Natural killer cell (primary cell): ENCODE data around the gene SH3BP5. TPM values are rescaled to one million over a fixed set of nuclear protein-coding genes. Genes with fewer than 3 reads are reported as not detected.

Experiments used
- ATAC-seq, 3 donors: fragments of 150-1000 bp in 2 of 3; fragments of 200-7000 bp in 1 of 3; cut with Tn5 transposase; 1 replicate in 1 of 3; 2 replicates in 2 of 3; pipeline ENCODE4 v1.10.0; 2021; ENCODE audit warnings: mild to moderate bottlenecking in 2 of 3, moderate library complexity in 2 of 3
- DNase-seq, 2 donors: peaks; one replicate each; pipeline versions ENCODE4 v3.0.0 to v3.0.0-alpha.2; 2013 to 2021; ENCODE audit warnings: mixed read lengths in 1 of 2
- H3K27ac ChIP-seq: one replicate; pipeline ENCODE4 v1.5.1; 2013; ENCODE audit warnings: mild to moderate bottlenecking, low read length
- H3K27me3 ChIP-seq: one replicate; pipeline ENCODE4 v1.6.1; 2013; ENCODE audit warnings: low read length; ENCODE audit not compliant: control insufficient read depth, insufficient read depth
- H3K36me3 ChIP-seq: one replicate; pipeline ENCODE4 v1.6.1; 2013; ENCODE audit warnings: low read length; ENCODE audit not compliant: control insufficient read depth, insufficient read depth
- H3K4me1 ChIP-seq: one replicate; pipeline ENCODE4 v1.6.1; 2013; ENCODE audit warnings: low read length; ENCODE audit not compliant: control insufficient read depth, insufficient read depth
- H3K4me3 ChIP-seq: one replicate; pipeline ENCODE4 v1.5.1; 2013; ENCODE audit warnings: low read length
- H3K9me3 ChIP-seq: one replicate; pipeline ENCODE4 v1.6.1; 2013; ENCODE audit warnings: low read length; ENCODE audit not compliant: control insufficient read depth, insufficient read depth
- H3K27ac Mint-ChIP-seq, 2 donors: one replicate each; pipeline ENCODE4 v1.8.0; 2022; ENCODE audit warnings: mild to moderate bottlenecking in 2 of 2, mixed read lengths in 2 of 2, moderate library complexity in 1 of 2
- H3K27me3 Mint-ChIP-seq, 2 donors: one replicate each; pipeline ENCODE4 v1.8.0; 2022; ENCODE audit warnings: low read depth in 2 of 2, mixed read lengths in 2 of 2
- H3K36me3 Mint-ChIP-seq: one replicate; pipeline ENCODE4 v1.8.0; 2022; ENCODE audit warnings: mixed read lengths
- H3K4me1 Mint-ChIP-seq, 2 donors: one replicate each; pipeline ENCODE4 v1.8.0; 2022; ENCODE audit warnings: mixed read lengths in 2 of 2
- H3K4me3 Mint-ChIP-seq: one replicate; pipeline ENCODE4 v1.8.0; 2022; ENCODE audit warnings: mild to moderate bottlenecking, moderate library complexity, mixed read lengths
- H3K9me3 Mint-ChIP-seq, 2 donors: one replicate each; pipeline ENCODE4 v1.8.0; 2022; ENCODE audit warnings: mixed read lengths in 2 of 2
- CTCF ChIP-seq: fragments of 200-600 bp; IDR thresholded peaks from one replicate; pipeline ENCODE4 v1.8.0; 2022; ENCODE audit warnings: antibody characterized with exemption
- WGBS: methylation state at CpG from one replicate; pipeline ENCODE4 v1.1.7; 2013; ENCODE audit warnings: missing lambda C conversion rate; ENCODE audit not compliant: insufficient coverage; 5-methylcytosine and 5-hydroxymethylcytosine counted together
- intact Hi-C: fragments of 100-400 bp; cut with micrococcal nuclease; formaldehyde crosslinking; loops from one replicate; pipeline ENCODE4 v1.14.2; 2022
- total RNA-seq, 4 donors: library from RNA; stranded (reverse); fragments of 120-200 nt in 1 of 4; gene quantifications; one replicate each; pipeline versions ENCODE4 v1.2.3 to v1.2.4, GENCODE V29; 2013 to 2022

The SH3BP5 gene
- total RNA-seq, 3 donors from 2014 or later (not counting 1 experiment from before 2014, with no cell fraction given), result 89.4 to 129 (median 91.0) TPM

- Histone ChIP-seq H3K27me3 (no peaks in the 10 kb centered on the region), H3K36me3 (peaks cover 78% of the 10 kb centered on the region), H3K9me3 (no peaks in the 10 kb centered on the region), H3K4me1 (no peaks in the 10 kb centered on the region), H3K4me3 (no peak overlapping the region), H3K27ac (no peak overlapping the region)
- Mint-ChIP-seq H3K9me3 (no peaks in the 10 kb centered on the region), H3K27ac (no peak overlapping the region), H3K4me1 (peaks cover 0 to 5% of the 10 kb centered on the region in 2 donors), H3K36me3 (no peaks in the 10 kb centered on the region), H3K27me3 (no peaks in the 10 kb centered on the region), H3K4me3 (no peak overlapping the region)
- DNase-seq (no peak), ATAC-seq (no peak)
- intact Hi-C loops, result no loop called here
- no peak for TF ChIP-seq CTCF
- WGBS, result 94% methylated on average over 2 of the region's 2 CpGs
These were observed 111.7 kb downstream of the SH3BP5 start for GRCh38 chr3:15220661-15221060.

GRCh38 chr3:15220056-15220455 lies 112.3 kb downstream of the SH3BP5 start:
- H3K27ac ChIP-seq, result no peak overlapping the region
- ATAC-seq (no peak), DNase-seq (no peak)
- peaks cover 77% of the 10 kb centered on the region for H3K36me3 ChIP-seq
- no peaks in the 10 kb centered on the region for H3K27me3 ChIP-seq
- no peak overlapping the region for H3K27ac Mint-ChIP-seq
- no peak overlapping the region for H3K4me3 Mint-ChIP-seq
- WGBS, result 95% methylated on average over 8 of the region's 8 CpGs
- H3K27me3 Mint-ChIP-seq, result no peaks in the 10 kb centered on the region
- H3K4me3 ChIP-seq, result no peak overlapping the region
- H3K4me1 ChIP-seq, result no peaks in the 10 kb centered on the region
- intact Hi-C loops, result no loop called here
- H3K9me3 ChIP-seq, result no peaks in the 10 kb centered on the region
- H3K4me1 Mint-ChIP-seq, result peaks cover 0 to 5% of the 10 kb centered on the region in 2 donors
- no peaks in the 10 kb centered on the region for H3K36me3 Mint-ChIP-seq
- TF ChIP-seq CTCF, result no peak
- no peaks in the 10 kb centered on the region for H3K9me3 Mint-ChIP-seq

GRCh38 chr3:15218689-15219088 lies 113.7 kb downstream of the SH3BP5 start:
- TF ChIP-seq CTCF, result no peak
- no peak for ATAC-seq
- no peak overlapping the region for H3K27ac Mint-ChIP-seq
- no peaks in the 10 kb centered on the region for H3K27me3 ChIP-seq
- no peaks in the 10 kb centered on the region for H3K36me3 Mint-ChIP-seq
- H3K4me3 Mint-ChIP-seq, result no peak overlapping the region
- DNase-seq, result no peak
- peaks cover 77% of the 10 kb centered on the region for H3K36me3 ChIP-seq
- H3K27ac ChIP-seq, result no peak overlapping the region
- no peak overlapping the region for H3K4me3 ChIP-seq
- H3K9me3 Mint-ChIP-seq, result no peaks in the 10 kb centered on the region
- H3K4me1 Mint-ChIP-seq, result peaks cover 0 to 5% of the 10 kb centered on the region in 2 donors
- no peaks in the 10 kb centered on the region for H3K27me3 Mint-ChIP-seq
- no peaks in the 10 kb centered on the region for H3K9me3 ChIP-seq
- no peaks in the 10 kb centered on the region for H3K4me1 ChIP-seq
- intact Hi-C loops, result no loop called here

GRCh38 chr3:15217841-15218267 lies 114.5 kb downstream of the SH3BP5 start:
- H3K9me3 Mint-ChIP-seq, result no peaks in the 10 kb centered on the region
- no peak for TF ChIP-seq CTCF
- Histone ChIP-seq H3K36me3 (peaks cover 75% of the 10 kb centered on the region), H3K27ac (no peak overlapping the region), H3K4me3 (no peak overlapping the region), H3K9me3 (no peaks in the 10 kb centered on the region), H3K4me1 (no peaks in the 10 kb centered on the region), H3K27me3 (no peaks in the 10 kb centered on the region)
- H3K4me3 Mint-ChIP-seq, result no peak overlapping the region
- H3K27me3 Mint-ChIP-seq, result no peaks in the 10 kb centered on the region
- no peaks in the 10 kb centered on the region for H3K36me3 Mint-ChIP-seq
- intact Hi-C loops, result no loop called here
- ATAC-seq, result no peak
- no peak overlapping the region for H3K27ac Mint-ChIP-seq
- DNase-seq, result no peak
- H3K4me1 Mint-ChIP-seq, result peaks cover 0 to 5% of the 10 kb centered on the region in 2 donors
- WGBS, result 80% methylated on average over 2 of the region's 2 CpGs
